COLO668 (cell line): ENCODE measurements around the gene ARHGDIB.

Experiments used
- DNase-seq: peaks from one replicate; lab custom pipeline; 2025; ENCODE audit not compliant: unreplicated experiment; lab: John Stamatoyannopoulos, UW

ARHGDIB gene

GRCh38 chr12:14984036-14984435 lies 22.6 kb upstream of the ARHGDIB start:
- no peak for DNase-seq

DNA sequence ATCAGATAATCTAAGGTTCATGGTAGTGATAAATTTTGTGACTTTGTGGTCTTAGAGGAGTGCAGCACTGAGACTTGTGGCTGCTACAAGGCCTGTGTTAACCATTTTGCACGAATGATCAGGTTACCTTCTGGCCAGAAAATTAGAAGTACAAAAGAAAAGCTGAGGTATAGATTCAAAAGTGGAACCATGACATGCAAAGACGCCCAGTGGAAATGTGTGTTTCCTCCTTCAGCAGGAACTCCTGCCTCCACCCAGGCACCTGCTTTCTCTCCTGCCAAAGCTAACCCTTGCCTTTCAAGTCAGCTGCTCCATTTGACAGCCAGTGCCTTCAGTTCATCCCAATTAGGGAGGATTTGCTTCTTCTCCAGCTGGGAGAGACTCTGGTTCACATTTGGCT lies 21.6 kb upstream of the ARHGDIB start:
- DNase-seq = no peak

DNA sequence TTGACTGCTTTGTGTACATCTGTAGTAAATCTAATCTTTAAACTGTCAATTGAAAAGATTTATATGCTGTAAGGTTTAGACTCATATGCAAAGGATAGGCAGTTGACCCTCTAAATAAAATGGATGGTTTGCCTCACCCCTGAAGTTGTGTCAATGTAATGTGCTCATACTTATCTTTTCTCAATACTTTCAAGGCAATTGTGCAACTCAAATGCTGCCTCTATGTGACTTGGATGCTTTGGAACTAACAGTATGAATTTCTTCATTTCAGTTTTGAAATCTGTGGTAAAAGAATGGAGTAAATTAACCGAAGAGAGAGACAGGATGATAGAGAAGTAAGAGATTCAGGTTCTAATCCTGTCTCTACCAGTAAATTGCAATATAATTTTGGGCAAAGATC lies 21.2 kb upstream of the ARHGDIB start:
- no peak for DNase-seq

DNA sequence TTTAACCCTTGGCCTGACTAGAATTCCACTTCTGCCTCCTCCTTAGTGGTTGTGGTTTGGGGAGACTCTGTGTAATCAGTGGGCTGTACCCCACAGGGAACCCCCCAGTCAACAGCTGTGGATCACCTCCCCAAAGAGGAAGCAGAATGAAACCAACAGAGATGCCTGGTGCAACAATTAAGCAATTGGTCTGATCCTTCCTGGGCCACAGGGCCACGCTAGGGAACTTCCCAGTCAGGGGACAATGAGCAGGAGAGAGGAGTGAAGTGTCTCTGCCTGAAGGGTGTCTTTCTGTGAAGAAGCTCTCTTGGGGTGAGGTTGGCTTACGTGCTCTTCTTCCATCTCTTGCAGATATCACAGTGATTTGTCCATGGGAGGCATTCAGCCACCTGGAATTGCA lies 19.6 kb upstream of the ARHGDIB start:
- no peak for DNase-seq

- DNase-seq = no peak
Measured at GRCh38 chr12:14979468-14979867, 18.1 kb upstream of the ARHGDIB start.

DNA sequence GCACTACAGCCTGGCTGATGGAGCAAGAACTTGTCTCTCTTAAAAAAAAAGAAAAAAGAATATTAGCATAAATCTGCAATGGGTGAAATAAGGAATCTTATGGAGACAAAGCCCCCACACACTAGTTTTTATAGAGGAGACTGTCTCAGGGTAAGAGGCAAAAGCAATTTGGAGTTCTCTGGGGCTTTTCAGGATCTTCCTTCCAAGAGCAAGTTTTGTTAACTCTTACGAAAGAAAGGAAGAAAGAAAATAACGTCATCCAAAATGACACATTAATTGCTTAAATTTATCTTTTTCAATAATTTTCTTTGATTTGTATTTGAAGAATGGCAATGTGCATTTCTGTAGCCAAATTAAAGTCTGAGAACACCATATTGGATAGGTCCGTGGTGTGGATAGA lies 15.3 kb upstream of the ARHGDIB start:
- no peak for DNase-seq

- no peak for DNase-seq
Measured at GRCh38 chr12:14975457-14975856, 14.1 kb upstream of the ARHGDIB start.

GRCh38 chr12:14974633-14975032 lies 13.2 kb upstream of the ARHGDIB start:
- no peak for DNase-seq

- no peak for DNase-seq
Measured at GRCh38 chr12:14972816-14973215, 11.4 kb upstream of the ARHGDIB start, which contains the start of gene PDE6H. Gene PDE6H (plus strand): TSS chr12:14973042. CDS start chr12:14978013, 4,971 bp downstream.

- DNase-seq = no peak
Measured at GRCh38 chr12:14970473-14970872, 9.1 kb upstream of the ARHGDIB start.

DNA sequence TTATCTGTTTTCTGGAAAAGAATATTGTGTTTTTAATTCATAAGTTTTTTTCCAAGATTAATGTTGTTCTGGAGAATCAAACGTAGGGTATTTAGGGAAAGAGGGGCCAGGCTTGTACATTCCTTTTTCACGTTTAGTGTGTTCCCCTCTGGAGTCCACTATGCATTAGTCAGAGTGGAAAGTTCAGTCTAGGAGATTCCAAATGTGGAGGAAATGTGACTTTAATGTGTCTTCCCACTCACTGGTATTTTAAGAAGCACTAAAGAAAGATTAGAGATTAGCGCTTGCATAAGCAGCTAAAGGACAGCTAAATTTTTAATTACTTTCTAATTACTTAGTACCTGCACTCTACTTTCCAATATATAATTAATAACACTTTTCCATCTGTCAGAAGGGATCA lies 7.1 kb upstream of the ARHGDIB start:
- no peak for DNase-seq

- no peak for DNase-seq
Measured at GRCh38 chr12:14965221-14965620, 3.8 kb upstream of the ARHGDIB start.

DNA sequence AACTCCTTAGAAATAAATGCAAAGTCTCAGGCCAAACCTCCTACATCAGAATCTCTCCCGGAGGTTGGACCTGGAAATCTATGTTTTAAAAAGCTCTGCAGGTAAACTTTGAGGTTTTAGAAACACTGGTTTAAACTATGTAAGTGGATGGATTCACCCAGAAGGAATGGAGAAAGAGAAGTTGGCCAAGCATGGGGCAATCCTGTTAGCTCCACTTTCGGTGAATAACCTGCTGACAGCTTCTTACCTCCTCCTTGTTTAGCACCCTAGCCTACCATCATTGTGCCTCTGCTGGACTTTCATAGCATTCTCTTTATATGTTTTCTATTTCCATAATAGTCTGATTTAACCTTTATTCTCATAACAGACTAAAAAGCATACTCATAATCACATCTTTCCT lies 3.0 kb upstream of the ARHGDIB start:
- no peak for DNase-seq

DNA sequence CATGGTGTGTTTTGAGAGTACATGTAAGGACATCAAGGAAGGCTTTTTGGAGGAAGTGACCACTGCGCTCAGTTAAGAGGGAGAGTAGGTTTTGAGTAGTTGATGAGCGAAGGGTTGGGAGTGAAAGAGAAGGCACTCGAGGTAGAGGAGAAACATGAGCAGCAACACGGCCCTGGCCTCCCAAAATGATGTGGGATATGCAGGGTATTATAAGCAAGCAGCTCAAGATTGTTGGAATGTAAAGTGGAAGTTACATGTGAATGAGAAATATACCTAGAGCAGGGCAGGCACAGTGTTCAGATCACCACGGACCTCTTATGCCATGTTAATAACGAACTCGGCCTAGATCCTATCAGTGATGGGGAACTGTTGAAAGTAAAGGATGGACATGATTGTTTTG lies 2.1 kb upstream of the ARHGDIB start:
- no peak for DNase-seq

GRCh38 chr12:14962797-14963196 lies 1.4 kb upstream of the ARHGDIB start:
- DNase-seq = no peak

DNA sequence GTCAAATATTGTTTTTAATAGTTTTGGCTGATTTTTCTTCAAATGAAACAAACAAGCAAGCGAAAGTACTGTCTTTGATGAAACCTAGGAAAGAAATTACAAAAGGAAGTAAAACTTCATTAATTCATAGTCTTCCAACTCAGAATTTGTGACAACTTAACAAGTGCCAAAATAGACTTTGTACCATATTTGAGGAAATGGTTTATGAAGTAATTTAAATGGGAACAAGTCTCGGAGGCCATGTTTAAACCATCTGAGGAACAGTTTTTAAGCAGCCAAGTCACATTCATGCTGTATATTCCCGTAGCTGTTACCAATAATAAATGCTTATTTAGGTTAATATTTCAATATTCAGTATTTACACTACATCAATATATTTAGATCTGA lies 745 bp upstream of the ARHGDIB start:
- no peak for DNase-seq

DNA sequence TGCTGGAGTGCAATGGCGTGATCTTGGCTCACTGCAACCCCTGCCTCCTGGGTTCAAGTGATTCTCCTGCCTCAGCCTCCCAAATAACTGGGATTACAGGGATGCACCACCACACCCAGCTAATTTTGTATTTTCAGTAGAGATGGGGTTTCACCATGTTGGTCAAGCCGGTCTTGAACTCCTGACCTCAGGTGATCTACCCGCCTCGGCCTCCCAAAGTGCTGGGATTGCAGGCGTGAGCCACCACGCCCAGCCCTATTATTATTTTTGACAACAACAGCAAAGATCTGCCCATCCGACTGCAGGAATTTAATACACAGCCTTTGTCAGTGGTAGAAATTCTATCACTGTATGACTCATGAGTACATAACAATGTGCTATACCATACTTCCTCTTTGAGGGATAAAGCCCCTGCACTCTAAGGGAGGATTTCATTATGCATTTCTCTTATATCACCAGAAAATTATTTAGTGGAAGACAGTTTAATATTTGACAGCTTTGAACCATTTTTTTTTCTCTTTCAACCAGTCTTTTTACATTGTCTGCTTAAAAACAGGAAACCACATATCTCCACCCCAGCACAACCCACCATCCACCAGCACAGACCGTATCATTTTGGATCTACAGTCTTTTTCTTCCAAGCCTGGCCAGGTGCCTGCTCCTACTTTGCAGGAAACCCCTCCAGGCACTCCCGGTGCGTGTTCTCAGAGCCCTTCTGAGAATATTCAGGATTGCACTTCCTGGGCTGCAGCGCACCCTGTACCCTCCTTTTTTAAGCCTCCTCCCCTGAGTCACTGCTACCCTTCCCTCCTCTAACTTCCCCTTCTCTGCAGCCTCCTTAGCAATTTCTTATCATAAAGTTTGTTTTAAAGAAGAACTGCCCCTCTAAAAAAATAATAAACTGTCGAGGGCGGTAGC lies 594 bp downstream of the ARHGDIB start:
- no peak for DNase-seq

GRCh38 chr12:14959916-14960496 lies 1.4 kb downstream of the ARHGDIB start:
- DNase-seq = no peak

DNA sequence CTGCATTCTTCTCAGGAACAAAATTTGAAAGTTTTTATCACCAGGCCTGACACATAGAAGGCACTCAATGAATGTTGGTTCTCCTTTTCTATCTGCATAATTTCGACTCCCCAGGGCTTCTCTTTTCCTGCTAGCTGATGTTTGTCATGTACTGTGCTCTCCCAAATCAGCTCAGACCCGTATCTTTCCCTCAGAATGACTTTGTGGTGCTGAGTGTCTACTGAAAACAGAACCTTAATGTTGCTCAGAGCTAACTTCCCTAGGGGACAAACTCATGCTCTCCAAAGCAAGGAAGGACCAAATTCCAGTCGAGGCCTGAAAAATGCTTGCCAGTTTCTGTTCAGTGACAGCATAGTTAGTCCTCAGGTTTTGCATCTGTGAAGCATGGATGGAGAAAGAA lies 1.9 kb downstream of the ARHGDIB start:
- DNase-seq = no peak

- no peak for DNase-seq
Measured at GRCh38 chr12:14959126-14959440, 2.3 kb downstream of the ARHGDIB start.

DNA sequence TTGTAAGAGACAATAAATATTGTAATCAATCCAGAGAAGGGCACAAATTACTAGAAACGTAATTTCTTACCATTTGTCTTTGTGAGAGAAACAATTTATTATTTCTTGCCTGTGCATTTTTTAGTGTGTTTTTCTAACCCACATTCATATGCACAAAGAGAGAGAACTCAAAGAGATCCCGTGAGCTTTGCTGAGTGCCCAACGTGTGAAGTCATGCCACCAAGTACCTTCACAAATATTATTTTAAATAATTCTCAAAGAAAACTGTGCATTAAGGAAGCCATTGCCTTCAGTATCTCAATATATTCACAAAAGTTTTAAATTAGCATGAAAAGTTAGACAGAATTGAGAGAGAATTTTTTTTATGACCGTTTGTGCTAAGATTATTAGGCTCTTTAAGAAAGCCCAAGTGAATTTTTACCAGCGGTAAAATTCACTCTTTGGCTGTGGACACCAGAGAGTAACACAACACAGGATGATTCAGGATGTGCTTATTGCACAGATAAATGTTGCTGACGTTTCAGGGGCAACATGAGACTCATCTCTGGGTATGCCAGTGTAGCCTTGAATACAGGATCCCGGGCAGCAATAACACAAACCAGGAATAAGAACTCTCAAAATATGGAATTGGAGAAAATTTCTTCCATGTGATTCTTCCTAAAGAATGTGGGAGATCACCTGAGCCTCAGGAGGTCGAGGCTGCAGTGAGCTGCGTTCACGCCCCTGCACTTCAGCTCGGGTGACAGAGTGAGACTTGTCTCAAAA lies 2.9 kb downstream of the ARHGDIB start:
- DNase-seq = no peak

DNA sequence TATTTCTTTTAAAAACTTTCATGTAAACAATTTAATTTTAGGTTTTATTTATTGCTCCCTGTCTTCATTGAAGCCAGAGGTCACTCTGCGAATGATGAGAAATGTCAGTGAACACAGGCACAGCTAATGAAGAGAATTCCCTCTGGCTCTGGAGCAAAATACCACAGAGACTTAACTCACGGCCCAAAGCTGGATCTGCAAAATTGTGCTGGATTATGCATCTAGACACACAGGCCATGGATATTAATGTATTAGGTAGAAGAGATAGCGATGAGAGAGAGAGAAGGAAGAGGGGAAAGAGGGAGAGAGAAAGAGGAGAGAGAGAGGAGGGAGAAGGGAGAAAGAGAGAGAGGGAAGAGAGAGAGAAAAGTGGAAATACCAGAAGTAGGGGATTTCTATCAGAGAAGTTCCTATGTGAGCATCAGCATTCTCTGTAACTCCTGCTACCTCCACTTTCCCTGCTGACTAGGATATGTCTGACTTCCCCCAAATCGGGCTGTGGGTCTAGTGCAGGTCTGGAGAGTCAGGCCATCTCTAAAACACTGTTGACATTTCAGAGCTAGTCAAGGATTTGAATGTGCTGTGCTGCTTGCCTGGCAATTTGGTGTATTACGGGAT lies 3.7 kb downstream of the ARHGDIB start:
- no peak for DNase-seq
